ENCODE measurements around the gene IRF4. TPM values are rescaled to one million over a fixed set of nuclear protein-coding genes. Genes with fewer than 3 reads are reported as not detected.

IRF4 gene
- total RNA-seq, 1 donor from 2014 or later: 1.3 TPM

DNA sequence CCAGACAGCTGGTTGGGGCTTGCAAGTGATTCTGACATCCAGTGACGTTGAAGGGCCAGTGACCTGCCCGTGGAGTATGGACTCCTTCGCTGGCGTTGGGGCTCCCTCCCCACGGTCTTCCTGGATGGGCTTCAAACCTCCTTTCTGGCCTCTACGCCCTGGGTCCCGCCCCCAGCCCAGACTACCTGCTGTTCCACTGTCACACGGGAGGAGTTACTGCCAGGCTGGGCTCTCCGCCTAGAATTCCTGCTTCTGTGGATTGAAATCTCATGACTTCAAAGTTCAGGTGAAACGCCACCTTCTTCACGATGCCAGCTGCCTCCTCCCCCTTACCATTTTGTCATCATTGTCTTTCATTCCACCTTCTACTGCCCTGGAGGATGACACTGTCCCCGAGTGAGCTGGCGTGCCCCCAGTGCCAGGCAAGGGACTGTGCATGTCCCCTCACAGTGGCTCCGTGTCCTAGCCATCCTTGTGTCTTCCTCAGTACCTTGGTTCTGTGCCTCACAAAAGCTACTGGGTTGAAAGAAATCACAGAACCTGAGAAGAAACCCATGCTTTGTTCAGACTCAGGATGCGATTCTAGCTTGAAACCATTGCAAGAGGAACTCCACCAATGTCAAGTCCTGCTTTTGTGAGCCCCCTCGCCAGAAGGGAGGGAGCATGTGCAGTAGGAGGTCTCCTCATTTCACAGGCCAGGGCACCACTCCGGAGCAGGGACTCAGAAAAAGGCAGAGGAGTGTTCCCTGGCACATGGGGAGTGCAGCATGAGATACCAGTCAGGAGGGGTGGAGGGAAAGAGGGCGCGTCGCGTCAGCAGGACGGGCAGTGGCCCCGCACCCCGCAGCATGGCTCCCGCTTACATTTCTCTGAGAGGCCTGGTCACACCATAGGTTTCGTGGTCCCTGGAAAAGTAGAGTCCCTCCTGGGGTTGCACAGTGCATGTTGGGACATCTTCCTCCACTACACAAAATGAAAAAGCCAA lies 11.0 kb upstream of the IRF4 start:
- no peaks in the 10 kb centered on the region for H3K9me3 ChIP-seq
- no peaks in the 10 kb centered on the region for H3K36me3 ChIP-seq
- TF ChIP-seq CTCF (IDR thresholded peaks at IDR 0.05): no peak
- H3K27ac ChIP-seq: no peak overlapping the region
- H3K4me1 ChIP-seq: no peaks in the 10 kb centered on the region
- intact Hi-C loops (cut with DNase I): no loop called here
- H3K4me3 ChIP-seq: no peak overlapping the region
- no peak for DNase-seq (ENCODE audit: low spot score in 2 of 2)
- no peaks in the 10 kb centered on the region for H3K27me3 ChIP-seq

- no peaks in the 10 kb centered on the region for H3K27me3 ChIP-seq
- intact Hi-C loops (cut with DNase I): no loop called here
- H3K4me1 ChIP-seq: no peaks in the 10 kb centered on the region
- no peak for TF ChIP-seq CTCF (IDR thresholded peaks at IDR 0.05)
- H3K4me3 ChIP-seq: no peak overlapping the region
- no peaks in the 10 kb centered on the region for H3K9me3 ChIP-seq
- no peak overlapping the region for H3K27ac ChIP-seq
- peak in 1 of 2 donors; percentile 62 for DNase-seq (ENCODE audit: low spot score in 2 of 2)
- H3K36me3 ChIP-seq: no peaks in the 10 kb centered on the region
Measured at GRCh38 chr6:381742-382461, 9.7 kb upstream of the IRF4 start.

DNA sequence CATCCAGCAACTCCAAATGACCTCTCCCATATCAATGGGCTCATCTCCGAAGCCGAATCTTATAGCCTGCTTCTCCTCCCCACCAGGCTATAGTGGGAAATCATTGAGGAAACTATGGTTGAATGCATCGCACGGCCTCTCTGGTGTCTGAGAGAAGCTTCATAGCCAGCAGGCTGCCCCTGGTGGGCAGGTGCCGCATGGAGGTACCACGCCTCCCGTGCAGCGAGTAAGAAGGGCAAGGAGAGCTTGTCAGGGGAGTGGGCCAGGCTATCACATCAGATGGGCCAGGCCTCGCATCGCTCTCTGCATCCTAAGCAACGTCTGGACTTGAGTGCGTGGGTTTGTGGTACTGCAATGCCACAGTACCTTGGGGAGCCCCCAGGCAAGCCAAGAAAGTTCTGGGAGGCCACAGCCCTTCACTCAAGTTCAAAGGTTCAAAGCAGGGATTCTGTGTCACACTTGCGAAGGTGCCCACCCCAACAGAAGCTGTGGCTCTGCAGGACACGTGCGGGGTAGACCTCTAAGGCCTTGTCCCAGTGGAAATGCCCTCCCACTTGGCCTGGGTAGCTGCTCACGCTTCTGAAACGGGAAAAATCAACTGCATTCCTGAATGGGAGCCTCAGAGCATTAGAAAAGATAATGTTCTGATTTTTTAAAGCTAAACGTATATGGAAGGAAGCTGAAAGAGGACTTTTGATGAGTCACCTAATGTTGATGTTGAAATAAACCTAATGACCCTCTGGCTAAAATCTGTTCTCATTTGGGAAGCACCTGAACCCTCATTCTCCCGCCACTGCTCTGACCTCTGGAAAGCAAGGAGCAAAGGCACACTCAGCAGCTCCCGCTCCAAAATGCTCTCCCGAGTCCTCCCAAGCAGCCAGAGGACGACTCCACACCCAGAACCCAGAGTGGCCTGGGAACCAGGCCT lies 8.4 kb upstream of the IRF4 start:
- Histone ChIP-seq H3K4me1 (no peaks in the 10 kb centered on the region), H3K27ac (no peak overlapping the region), H3K36me3 (no peaks in the 10 kb centered on the region), H3K27me3 (no peaks in the 10 kb centered on the region), H3K4me3 (no peak overlapping the region), H3K9me3 (no peaks in the 10 kb centered on the region)
- intact Hi-C loops (cut with DNase I): no loop called here
- TF ChIP-seq CTCF (IDR thresholded peaks at IDR 0.05): no peak
- peak in 1 of 2 donors; percentile 37 for DNase-seq (ENCODE audit: low spot score in 2 of 2)

- TF ChIP-seq CTCF (IDR thresholded peaks at IDR 0.05): no peak
- Histone ChIP-seq H3K9me3 (no peaks in the 10 kb centered on the region), H3K4me1 (no peaks in the 10 kb centered on the region), H3K36me3 (no peaks in the 10 kb centered on the region), H3K4me3 (no peak overlapping the region), H3K27ac (no peak overlapping the region), H3K27me3 (no peaks in the 10 kb centered on the region)
- intact Hi-C loops (cut with DNase I): no loop called here
- no peak for DNase-seq (ENCODE audit: low spot score in 2 of 2)
Measured at GRCh38 chr6:383856-384255, 7.7 kb upstream of the IRF4 start.

- DNase-seq (ENCODE audit: low spot score in 2 of 2): no peak
- intact Hi-C loops (cut with DNase I): no loop called here
Measured at GRCh38 chr6:384898-385297, 6.7 kb upstream of the IRF4 start.

More at GRCh38 chr6:384898-385297, 6.7 kb upstream of the IRF4 start:
- no peaks in the 10 kb centered on the region for H3K27me3 ChIP-seq
- H3K36me3 ChIP-seq: no peaks in the 10 kb centered on the region
- no peaks in the 10 kb centered on the region for H3K4me1 ChIP-seq
- H3K27ac ChIP-seq: no peak overlapping the region
- no peak overlapping the region for H3K4me3 ChIP-seq
- TF ChIP-seq CTCF (IDR thresholded peaks at IDR 0.05): no peak
- no peaks in the 10 kb centered on the region for H3K9me3 ChIP-seq
